HG03159 (cell line): ENCODE data around the gene COL1A1.

Experiments
- ATAC-seq: cut with Tn5 transposase; IDR thresholded peaks from one replicate; pipeline ENCODE4 v1.9.1; 2021; ENCODE audit warnings: mild to moderate bottlenecking, moderate library complexity; ENCODE audit not compliant: unreplicated experiment

The COL1A1 gene

GRCh38 chr17:50161023-50161910 is 40.2 kb downstream of the COL1A1 start:
- peak; percentile 84 for ATAC-seq

GRCh38 chr17:50157891-50158290 is 43.5 kb downstream of the COL1A1 start:
- ATAC-seq = no peak

GRCh38 chr17:50155115-50155819 is 46.2 kb downstream of the COL1A1 start:
- no peak for ATAC-seq

- no peak for ATAC-seq
Observed at GRCh38 chr17:50154604-50155003, 46.8 kb downstream of the COL1A1 start.

GRCh38 chr17:50153650-50154575 is 47.5 kb downstream of the COL1A1 start:
- no peak for ATAC-seq

- no peak for ATAC-seq
Observed at GRCh38 chr17:50152736-50153135, 48.7 kb downstream of the COL1A1 start.

GRCh38 chr17:50151937-50152547 is 49.4 kb downstream of the COL1A1 start:
- ATAC-seq = no peak

GRCh38 chr17:50151041-50151936 is 50.1 kb downstream of the COL1A1 start:
- peak; percentile 47 for ATAC-seq

- peak; percentile 6 for ATAC-seq
Observed at GRCh38 chr17:50150354-50151040, 50.9 kb downstream of the COL1A1 start, which contains the start of gene PPP1R9B. TSS of gene PPP1R9B (minus strand) at chr17:50150677. CDS start at chr17:50150513, 164 bp downstream.

GRCh38 chr17:50149417-50150353 is 51.7 kb downstream of the COL1A1 start:
- no peak for ATAC-seq

- peak; percentile 5 for ATAC-seq
Observed at GRCh38 chr17:50149091-50149416, 52.4 kb downstream of the COL1A1 start.

GRCh38 chr17:50148226-50149090 is 53.0 kb downstream of the COL1A1 start:
- peak; percentile 33 for ATAC-seq

- no peak for ATAC-seq
Observed at GRCh38 chr17:50147841-50148225, 53.6 kb downstream of the COL1A1 start.

- no peak for ATAC-seq
Observed at GRCh38 chr17:50146927-50147665, 54.3 kb downstream of the COL1A1 start.

GRCh38 chr17:50146230-50146926 is 55.1 kb downstream of the COL1A1 start:
- no peak for ATAC-seq
